Measurements from ENCODE around the gene EARS2. TPM values are rescaled to one million over a fixed set of nuclear protein-coding genes. Genes with fewer than 3 reads are reported as not detected.

The EARS2 gene
- total RNA-seq, 4 donors from 2014 or later, result 18.0 to 81.8 (median 39.5) TPM

GRCh38 chr16:23570992-23571632, 14.0 kb upstream of the EARS2 start:
- no peaks in the 10 kb centered on the region for H3K4me1 ChIP-seq
- H3K36me3 ChIP-seq, result no peaks in the 10 kb centered on the region
- no peak overlapping the region for H3K4me3 ChIP-seq
- TF ChIP-seq, protein P1, sequence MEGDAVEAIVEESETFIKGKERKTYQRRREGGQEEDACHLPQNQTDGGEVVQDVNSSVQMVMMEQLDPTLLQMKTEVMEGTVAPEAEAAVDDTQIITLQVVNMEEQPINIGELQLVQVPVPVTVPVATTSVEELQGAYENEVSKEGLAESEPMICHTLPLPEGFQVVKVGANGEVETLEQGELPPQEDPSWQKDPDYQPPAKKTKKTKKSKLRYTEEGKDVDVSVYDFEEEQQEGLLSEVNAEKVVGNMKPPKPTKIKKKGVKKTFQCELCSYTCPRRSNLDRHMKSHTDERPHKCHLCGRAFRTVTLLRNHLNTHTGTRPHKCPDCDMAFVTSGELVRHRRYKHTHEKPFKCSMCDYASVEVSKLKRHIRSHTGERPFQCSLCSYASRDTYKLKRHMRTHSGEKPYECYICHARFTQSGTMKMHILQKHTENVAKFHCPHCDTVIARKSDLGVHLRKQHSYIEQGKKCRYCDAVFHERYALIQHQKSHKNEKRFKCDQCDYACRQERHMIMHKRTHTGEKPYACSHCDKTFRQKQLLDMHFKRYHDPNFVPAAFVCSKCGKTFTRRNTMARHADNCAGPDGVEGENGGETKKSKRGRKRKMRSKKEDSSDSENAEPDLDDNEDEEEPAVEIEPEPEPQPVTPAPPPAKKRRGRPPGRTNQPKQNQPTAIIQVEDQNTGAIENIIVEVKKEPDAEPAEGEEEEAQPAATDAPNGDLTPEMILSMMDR (IDR thresholded peaks at IDR 0.05), result no peak
- TF ChIP-seq POLR2A (IDR thresholded peaks at IDR 0.05), result no peak
- intact Hi-C loops (cut with DNase I; ENCODE audit: low total_unique reads), result no loop called here
- H3K9me3 ChIP-seq, result no peaks in the 10 kb centered on the region
- no peaks in the 10 kb centered on the region for H3K27me3 ChIP-seq
- DNase-seq, result no peak
- H3K27ac ChIP-seq, result no peak overlapping the region

DNA sequence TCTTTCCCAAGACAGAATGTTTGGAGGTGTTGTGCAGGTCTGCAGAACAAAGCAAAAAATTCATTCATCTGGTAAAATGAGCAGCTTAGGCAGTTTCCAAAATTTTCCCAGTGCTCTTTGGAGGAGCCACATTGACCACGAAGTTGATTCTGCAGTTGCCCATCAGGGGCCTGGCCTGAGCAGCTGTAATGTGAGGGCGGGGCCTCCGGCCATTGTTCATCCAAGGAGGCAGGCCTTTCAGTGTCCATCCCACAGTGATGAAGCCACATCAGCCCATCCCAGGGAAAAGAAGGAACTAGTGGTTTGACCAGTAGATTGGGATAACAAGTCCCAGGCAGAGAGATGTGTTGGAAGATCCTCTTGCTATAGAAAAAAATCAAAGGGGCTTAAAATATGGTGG, 10.5 kb upstream of the EARS2 start:
- Histone ChIP-seq H3K36me3 (no peaks in the 10 kb centered on the region), H3K27ac (no peak overlapping the region), H3K4me3 (no peak overlapping the region), H3K9me3 (no peaks in the 10 kb centered on the region), H3K27me3 (no peaks in the 10 kb centered on the region), H3K4me1 (no peaks in the 10 kb centered on the region)
- DNase-seq, result no peak
- TF ChIP-seq POLR2A (IDR thresholded peaks at IDR 0.05), result no peak
- TF ChIP-seq, protein P1 (IDR thresholded peaks at IDR 0.05), result no peak
- intact Hi-C loops (cut with DNase I; ENCODE audit: low total_unique reads), result no loop called here

DNA sequence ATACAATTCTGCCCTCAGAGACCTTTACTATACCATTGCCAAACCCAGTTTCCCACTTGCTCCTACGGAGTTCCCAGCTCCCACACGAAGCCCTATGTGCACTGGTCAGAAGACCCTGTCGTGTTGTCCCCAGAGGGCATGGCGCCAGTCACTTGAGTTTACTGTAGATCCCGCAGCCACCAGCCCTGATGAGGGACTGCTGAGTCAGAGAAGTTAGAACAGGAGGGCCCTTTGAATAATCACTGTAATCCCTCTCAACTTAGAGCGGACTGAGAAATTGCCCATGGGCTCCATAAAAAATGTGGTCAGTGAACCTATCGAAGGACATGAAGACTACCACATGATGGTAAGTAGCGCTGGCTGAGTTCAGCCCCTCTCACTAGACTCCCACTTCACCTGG, 9.6 kb upstream of the EARS2 start:
- Histone ChIP-seq H3K4me1 (no peaks in the 10 kb centered on the region), H3K27ac (no peak overlapping the region), H3K4me3 (no peak overlapping the region), H3K9me3 (no peaks in the 10 kb centered on the region), H3K36me3 (no peaks in the 10 kb centered on the region), H3K27me3 (no peaks in the 10 kb centered on the region)
- intact Hi-C loops (cut with DNase I; ENCODE audit: low total_unique reads), result no loop called here
- no peak for TF ChIP-seq POLR2A (IDR thresholded peaks at IDR 0.05)
- TF ChIP-seq, protein P1 (IDR thresholded peaks at IDR 0.05), result no peak
- no peak for DNase-seq

DNA sequence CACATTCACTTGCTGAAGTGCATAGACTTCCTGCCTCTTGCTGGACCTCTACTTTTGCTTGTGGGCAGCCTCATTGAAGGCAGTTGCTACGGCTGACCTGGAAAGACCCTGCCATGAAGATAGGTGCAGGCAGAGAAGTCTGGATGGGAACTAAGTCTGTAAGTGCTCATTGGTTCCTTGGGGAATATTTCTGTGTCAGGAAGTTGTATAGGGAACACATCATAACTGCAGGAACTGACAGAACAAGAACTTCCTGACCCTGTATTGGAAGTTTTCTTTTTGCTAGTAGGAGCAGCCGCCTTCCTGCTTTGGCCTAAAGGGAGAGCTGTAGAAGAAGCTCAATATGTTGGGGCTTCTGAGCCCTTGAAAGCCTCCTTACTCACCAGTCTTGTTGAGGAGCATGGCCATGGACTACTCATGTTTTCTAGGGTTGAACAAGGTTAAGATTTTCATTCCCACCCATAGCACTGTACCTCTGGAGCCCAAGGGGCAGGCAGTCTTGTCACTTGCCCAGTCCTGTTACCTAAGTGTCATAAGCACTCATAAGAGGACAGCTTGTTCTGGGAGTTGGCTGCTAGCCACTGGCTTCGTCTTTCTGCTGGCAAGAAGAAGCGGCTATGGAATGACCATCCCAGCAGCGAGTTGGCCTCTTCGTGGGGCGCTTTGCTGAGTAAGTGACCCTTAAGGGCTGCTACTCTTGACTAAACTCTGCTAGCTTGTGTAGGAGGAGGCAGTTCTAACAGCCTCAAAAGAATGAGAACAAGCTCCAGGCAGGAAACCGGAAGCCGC, 7.6 kb upstream of the EARS2 start:
- intact Hi-C loops (cut with DNase I; ENCODE audit: low total_unique reads), result no loop called here
- H3K36me3 ChIP-seq, result no peaks in the 10 kb centered on the region
- peaks cover 0 to 7% of the 10 kb centered on the region in 2 donors for H3K4me1 ChIP-seq
- TF ChIP-seq POLR2A (IDR thresholded peaks at IDR 0.05), result no peak
- TF ChIP-seq, protein P1 (IDR thresholded peaks at IDR 0.05), result no peak
- no peaks in the 10 kb centered on the region for H3K9me3 ChIP-seq
- H3K27ac ChIP-seq, result no peak overlapping the region
- DNase-seq, result no peak
- H3K4me3 ChIP-seq, result no peak overlapping the region
- no peaks in the 10 kb centered on the region for H3K27me3 ChIP-seq

DNA sequence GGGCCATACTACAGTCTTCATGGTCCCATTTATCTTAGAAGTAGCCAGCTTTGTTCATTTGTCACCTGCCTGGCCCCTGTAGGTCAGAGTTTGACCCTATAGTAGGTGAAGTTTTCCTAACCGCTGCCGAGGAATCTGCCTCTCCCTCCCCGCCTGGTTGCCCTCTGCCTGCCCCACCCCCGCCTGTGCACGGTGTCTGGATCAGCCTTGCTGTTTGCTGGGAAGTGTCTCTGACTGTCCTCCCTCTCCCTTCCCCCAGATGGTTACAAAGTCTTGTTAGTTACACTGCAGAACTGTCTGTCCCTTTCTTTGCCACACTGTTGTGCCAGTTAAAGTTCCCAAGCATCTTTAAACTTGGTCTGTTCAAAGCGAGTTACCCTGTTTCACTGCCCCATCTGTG, 6.0 kb upstream of the EARS2 start:
- Histone ChIP-seq H3K9me3 (no peaks in the 10 kb centered on the region), H3K4me1 (peaks cover 8 to 10% of the 10 kb centered on the region in 2 donors), H3K27me3 (no peaks in the 10 kb centered on the region), H3K36me3 (no peaks in the 10 kb centered on the region), H3K27ac (no peak overlapping the region), H3K4me3 (no peak overlapping the region)
- DNase-seq, result no peak
- intact Hi-C loops (cut with DNase I; ENCODE audit: low total_unique reads), result no loop called here
- no peak for TF ChIP-seq POLR2A (IDR thresholded peaks at IDR 0.05)
